Adrenal gland (tissue), 5 donors: ENCODE measurements around the gene CPS1.

ENCODE experiments used
- CTCF ChIP-seq, 6 experiments: fragments of 450-650 bp in 4 of 6; fragments of 200-600 bp in 2 of 6; sonication (generic) in 1 of 6; IDR thresholded peaks; 1 replicate in 5 of 6; 2 replicates in 1 of 6; pipeline versions ENCODE4 v1.5.1 to v1.8.0; 2016 to 2021; ENCODE audit warnings: antibody characterized with exemption in 6 of 6, mild to moderate bottlenecking in 2 of 6, moderate library complexity in 1 of 6
- POLR2A ChIP-seq, 2 donors: fragments of 450-650 bp; IDR thresholded peaks; one replicate each; pipeline ENCODE4 v1.6.1; 2017; ENCODE audit warnings: antibody characterized with exemption in 2 of 2, mild to moderate bottlenecking in 2 of 2, moderate library complexity in 1 of 2
- donor health status: DM: no; HTN: no; CAD: no.

GRCh38 chr2:210534879-210535278 is 21.5 kb upstream of the CPS1 start:
- TF ChIP-seq POLR2A (IDR thresholded peaks at IDR 0.05) (no peak), CTCF (IDR thresholded peaks at IDR 0.05) (no peak)
